CD4-positive, CD25-positive, alpha-beta regulatory T cell (primary cell): ENCODE measurements around the gene PRUNE2. TPM values are rescaled to one million over a fixed set of nuclear protein-coding genes. Genes with fewer than 3 reads are reported as not detected.

ENCODE experiments used
- ATAC-seq, 2 donors: fragments of 150-1000 bp; cut with Tn5 transposase; one replicate each; pipeline ENCODE4 v1.10.0; 2021; ENCODE audit warnings: low read depth in 2 of 2, moderate number of reproducible peaks in 2 of 2, moderate library complexity in 1 of 2
- DNase-seq, 3 donors: peaks; one replicate each; pipeline versions ENCODE4 v3.0.0 to v3.0.0-alpha.2; 2012 to 2022; ENCODE audit warnings: mixed read lengths in 1 of 3
- H3K27ac ChIP-seq: one replicate; pipeline ENCODE4 v1.7.0; 2013; ENCODE audit warnings: mild to moderate bottlenecking, low read length; ENCODE audit not compliant: insufficient read depth, poor library complexity, severe bottlenecking
- H3K27me3 ChIP-seq: one replicate; pipeline ENCODE4 v1.7.0; 2013; ENCODE audit warnings: low read length; ENCODE audit not compliant: control insufficient read depth, insufficient read depth
- H3K36me3 ChIP-seq: one replicate; pipeline ENCODE4 v1.7.0; 2013; ENCODE audit warnings: mild to moderate bottlenecking, low read length, moderate library complexity; ENCODE audit not compliant: control insufficient read depth, insufficient read depth
- H3K4me1 ChIP-seq: 2 replicates; pipeline ENCODE4 v1.7.0; 2013; ENCODE audit warnings: mild to moderate bottlenecking, low read length; ENCODE audit not compliant: insufficient read depth, control insufficient read depth, poor library complexity, severe bottlenecking
- H3K4me3 ChIP-seq: one replicate; pipeline ENCODE4 v1.7.0; 2013; ENCODE audit warnings: low read depth, mild to moderate bottlenecking, low read length, moderate library complexity
- H3K9me3 ChIP-seq, 2 experiments: 1 replicate in 1 of 2; 2 replicates in 1 of 2; pipeline ENCODE4 v1.7.0; 2013; ENCODE audit warnings: low read length in 2 of 2, mild to moderate bottlenecking in 1 of 2, moderate library complexity in 1 of 2; ENCODE audit not compliant: control insufficient read depth in 2 of 2
- H3K27ac Mint-ChIP-seq, 3 donors: one replicate each; pipeline ENCODE4 v1.8.0; 2020 to 2022; ENCODE audit warnings: mild to moderate bottlenecking in 3 of 3, mixed read lengths in 3 of 3, moderate library complexity in 2 of 3
- H3K27me3 Mint-ChIP-seq: one replicate; pipeline ENCODE4 v1.8.0; 2022; ENCODE audit warnings: mild to moderate bottlenecking, mixed read lengths
- H3K36me3 Mint-ChIP-seq: one replicate; pipeline ENCODE4 v1.8.0; 2020; ENCODE audit warnings: mixed read lengths
- H3K4me1 Mint-ChIP-seq, 4 donors: one replicate each; pipeline ENCODE4 v1.8.0; 2020 to 2022; ENCODE audit warnings: mixed read lengths in 4 of 4, mild to moderate bottlenecking in 1 of 4
- H3K4me3 Mint-ChIP-seq, 4 donors: one replicate each; pipeline ENCODE4 v1.8.0; 2020 to 2022; ENCODE audit warnings: mild to moderate bottlenecking in 4 of 4, mixed read lengths in 4 of 4, moderate library complexity in 3 of 4
- H3K9me3 Mint-ChIP-seq, 7 donors: one replicate each; pipeline ENCODE4 v1.8.0; 2020 to 2022; ENCODE audit warnings: mixed read lengths in 7 of 7, mild to moderate bottlenecking in 3 of 7, moderate library complexity in 2 of 7
- polyA plus RNA-seq, 4 donors: library from polyadenylated mRNA; unstranded; fragments of 300-500 nt; fragmentation: Illumina TruSeq; gene quantifications; one replicate each; pipeline ENCODE4 v1.2.3, GENCODE V29; 2021
- total RNA-seq: library from RNA; stranded (reverse); gene quantifications from one replicate; pipeline ENCODE4 v1.2.3, GENCODE V29; 2022

Gene PRUNE2
- total and polyA plus RNA-seq, 5 donors from 2014 or later: 0.28 to 0.30 TPM; not detected in 3

DNA sequence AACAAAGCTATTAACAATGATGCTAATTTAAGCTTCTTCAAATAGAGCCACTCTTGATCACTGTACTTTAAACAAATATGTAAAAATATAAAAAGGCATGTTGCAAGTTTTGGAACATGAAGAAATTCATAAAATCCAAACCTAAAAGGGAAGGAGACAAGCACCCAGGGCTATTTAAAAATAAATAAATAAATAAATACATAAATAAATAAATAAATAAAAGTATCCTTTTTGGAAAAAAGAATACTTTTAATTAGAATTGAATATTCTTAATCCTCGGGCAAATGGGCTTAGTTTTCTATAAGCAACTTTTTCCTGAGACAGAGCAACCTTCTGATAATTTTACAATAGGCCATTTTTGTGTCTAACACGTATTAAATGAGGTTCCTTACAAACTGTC, 289.1 kb downstream of the PRUNE2 start:
- peaks cover 14% of the 10 kb centered on the region for H3K27me3 ChIP-seq
- ATAC-seq (no peak), DNase-seq (no peak)
- Mint-ChIP-seq H3K9me3 (peaks cover 0 to 1% (median 0%) of the 10 kb centered on the region in 7 donors), H3K27ac (no peak overlapping the region), H3K27me3 (peaks cover 21% of the 10 kb centered on the region), H3K4me3 (no peak overlapping the region), H3K4me1 (peaks cover 0 to 2% (median under 1%) of the 10 kb centered on the region in 4 donors), H3K36me3 (no peaks in the 10 kb centered on the region)
- no peak overlapping the region for H3K27ac ChIP-seq
- H3K9me3 ChIP-seq: no peaks in the 10 kb centered on the region
- H3K4me1 ChIP-seq: no peaks in the 10 kb centered on the region
- no peaks in the 10 kb centered on the region for H3K36me3 ChIP-seq
- no peak overlapping the region for H3K4me3 ChIP-seq

DNA sequence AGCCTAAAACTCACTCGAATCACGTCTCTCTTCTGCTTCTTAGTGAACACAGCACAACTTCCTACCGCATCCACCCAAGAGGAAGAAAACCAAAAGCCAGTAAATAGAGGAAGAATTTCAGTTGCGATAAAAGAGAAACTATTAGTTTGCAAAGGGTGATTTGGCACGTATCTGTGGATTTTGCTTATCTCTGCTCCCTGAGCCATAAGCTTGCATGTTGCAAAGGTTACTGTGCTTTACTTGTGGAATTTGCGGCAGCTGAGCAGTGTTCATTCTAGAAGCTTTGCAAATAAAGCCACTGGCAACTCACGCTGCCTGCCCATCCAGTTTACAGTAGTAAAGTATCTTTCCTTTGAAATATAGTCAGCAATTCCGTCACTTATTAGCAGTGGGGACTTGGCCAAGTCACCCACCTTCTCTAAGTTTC, 290.7 kb downstream of the PRUNE2 start:
- H3K4me1 Mint-ChIP-seq: peaks cover 0 to 2% (median 0%) of the 10 kb centered on the region in 4 donors
- no peak overlapping the region for H3K4me3 Mint-ChIP-seq
- H3K36me3 Mint-ChIP-seq: no peaks in the 10 kb centered on the region
- peaks cover 15% of the 10 kb centered on the region for H3K27me3 Mint-ChIP-seq
- Histone ChIP-seq H3K9me3 (no peaks in the 10 kb centered on the region), H3K36me3 (no peaks in the 10 kb centered on the region), H3K4me1 (no peaks in the 10 kb centered on the region), H3K27me3 (peaks cover 8% of the 10 kb centered on the region), H3K4me3 (no peak overlapping the region), H3K27ac (no peak overlapping the region)
- no peak overlapping the region for H3K27ac Mint-ChIP-seq
- H3K9me3 Mint-ChIP-seq: peaks cover 0 to 1% (median 0%) of the 10 kb centered on the region in 7 donors
- no peak for DNase-seq
- ATAC-seq: no peak

DNA sequence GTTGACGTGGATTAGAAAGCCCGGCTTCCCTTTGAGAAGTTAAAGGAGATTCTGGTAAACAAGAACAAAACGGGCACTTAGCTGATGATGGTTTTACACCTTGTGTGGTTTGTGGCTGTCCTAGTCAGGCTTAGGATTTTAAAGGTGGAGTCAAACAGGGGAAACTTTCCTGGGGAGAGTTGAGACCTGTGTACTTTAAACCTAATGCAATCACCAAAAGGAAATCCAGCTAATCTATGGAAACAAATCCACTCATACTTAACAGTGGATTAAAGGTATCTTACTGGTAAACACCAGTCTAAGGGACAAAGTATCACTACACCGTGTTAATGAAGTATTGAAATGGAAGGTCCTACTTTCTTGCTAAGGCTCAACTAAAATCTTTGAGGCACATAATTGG, 291.9 kb downstream of the PRUNE2 start:
- Mint-ChIP-seq H3K4me3 (no peak overlapping the region), H3K36me3 (no peaks in the 10 kb centered on the region), H3K4me1 (peaks cover 0 to 2% (median 0%) of the 10 kb centered on the region in 4 donors), H3K27ac (no peak overlapping the region), H3K9me3 (peaks cover 0 to 1% (median 0%) of the 10 kb centered on the region in 7 donors), H3K27me3 (peaks cover 13% of the 10 kb centered on the region)
- no peak for DNase-seq
- H3K4me3 ChIP-seq: no peak overlapping the region
- no peaks in the 10 kb centered on the region for H3K4me1 ChIP-seq
- no peak for ATAC-seq
- no peaks in the 10 kb centered on the region for H3K9me3 ChIP-seq
- H3K27ac ChIP-seq: no peak overlapping the region
- peaks cover 8% of the 10 kb centered on the region for H3K27me3 ChIP-seq
- no peaks in the 10 kb centered on the region for H3K36me3 ChIP-seq

DNA sequence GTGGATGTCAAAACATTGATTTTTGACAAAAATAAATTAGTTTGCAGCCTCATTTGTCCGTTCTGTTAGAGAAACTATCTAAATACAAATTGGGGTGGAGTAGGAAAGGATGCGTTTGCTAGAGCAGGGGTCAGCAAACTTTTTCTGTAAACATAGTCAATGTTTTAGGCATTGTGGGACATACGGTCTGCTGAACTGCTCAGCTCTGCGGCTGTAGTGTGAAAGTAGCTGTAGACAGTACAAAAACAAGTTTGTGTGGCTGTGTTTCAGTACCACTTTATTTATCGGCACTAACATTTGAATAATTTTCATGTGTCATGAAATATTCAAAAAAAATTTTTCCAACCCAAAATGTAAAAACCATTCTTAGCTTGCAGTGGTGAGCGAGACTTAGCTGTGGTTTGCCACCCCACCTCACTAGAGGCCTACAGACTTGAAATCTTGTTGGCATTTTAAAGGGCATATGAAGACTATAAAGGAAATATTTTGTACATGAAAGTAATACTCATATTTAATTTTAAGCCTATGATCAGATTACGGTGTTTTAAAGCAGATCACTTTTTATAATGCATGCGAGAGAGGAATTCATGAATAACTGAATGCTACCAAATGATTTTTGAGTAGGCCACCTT, 292.6 kb downstream of the PRUNE2 start:
- peaks cover 8% of the 10 kb centered on the region for H3K27me3 ChIP-seq
- ATAC-seq: no peak
- H3K4me3 ChIP-seq: no peak overlapping the region
- Mint-ChIP-seq H3K4me3 (no peak overlapping the region), H3K27ac (no peak overlapping the region), H3K9me3 (peaks cover 0 to 1% (median 0%) of the 10 kb centered on the region in 7 donors), H3K36me3 (no peaks in the 10 kb centered on the region), H3K27me3 (peaks cover 13% of the 10 kb centered on the region), H3K4me1 (peaks cover 0 to 2% (median 0%) of the 10 kb centered on the region in 4 donors)
- no peaks in the 10 kb centered on the region for H3K36me3 ChIP-seq
- no peak for DNase-seq
- no peak overlapping the region for H3K27ac ChIP-seq
- no peaks in the 10 kb centered on the region for H3K9me3 ChIP-seq
- H3K4me1 ChIP-seq: no peaks in the 10 kb centered on the region

DNA sequence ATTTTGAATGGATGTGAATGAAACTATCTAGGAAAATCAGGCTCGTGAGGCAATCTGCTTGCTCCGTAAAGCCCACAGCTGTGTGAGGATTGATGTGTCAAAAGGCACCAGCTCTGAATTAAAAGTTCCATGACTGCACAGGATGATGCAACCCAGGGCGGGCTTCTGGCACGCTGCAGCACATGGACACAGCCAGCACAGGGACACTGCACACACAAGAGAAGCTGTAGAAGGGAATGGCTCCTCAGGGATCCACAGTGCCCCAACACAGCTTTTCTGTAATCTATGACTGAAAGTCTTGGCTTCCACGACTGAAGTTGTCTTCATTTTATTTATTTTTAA, 295.9 kb downstream of the PRUNE2 start:
- peaks cover 4% of the 10 kb centered on the region for H3K27me3 Mint-ChIP-seq
- H3K27ac Mint-ChIP-seq: no peak overlapping the region
- Histone ChIP-seq H3K27me3 (peaks cover 8% of the 10 kb centered on the region), H3K27ac (no peak overlapping the region), H3K36me3 (no peaks in the 10 kb centered on the region), H3K4me3 (no peak overlapping the region), H3K9me3 (no peaks in the 10 kb centered on the region), H3K4me1 (no peaks in the 10 kb centered on the region)
- DNase-seq (no peak), ATAC-seq (no peak)
- H3K4me3 Mint-ChIP-seq: no peak overlapping the region
- no peaks in the 10 kb centered on the region for H3K36me3 Mint-ChIP-seq
- H3K4me1 Mint-ChIP-seq: peaks cover 0 to under 1% (median 0%) of the 10 kb centered on the region in 4 donors
- peaks cover 0 to 1% (median 0%) of the 10 kb centered on the region in 7 donors for H3K9me3 Mint-ChIP-seq

DNA sequence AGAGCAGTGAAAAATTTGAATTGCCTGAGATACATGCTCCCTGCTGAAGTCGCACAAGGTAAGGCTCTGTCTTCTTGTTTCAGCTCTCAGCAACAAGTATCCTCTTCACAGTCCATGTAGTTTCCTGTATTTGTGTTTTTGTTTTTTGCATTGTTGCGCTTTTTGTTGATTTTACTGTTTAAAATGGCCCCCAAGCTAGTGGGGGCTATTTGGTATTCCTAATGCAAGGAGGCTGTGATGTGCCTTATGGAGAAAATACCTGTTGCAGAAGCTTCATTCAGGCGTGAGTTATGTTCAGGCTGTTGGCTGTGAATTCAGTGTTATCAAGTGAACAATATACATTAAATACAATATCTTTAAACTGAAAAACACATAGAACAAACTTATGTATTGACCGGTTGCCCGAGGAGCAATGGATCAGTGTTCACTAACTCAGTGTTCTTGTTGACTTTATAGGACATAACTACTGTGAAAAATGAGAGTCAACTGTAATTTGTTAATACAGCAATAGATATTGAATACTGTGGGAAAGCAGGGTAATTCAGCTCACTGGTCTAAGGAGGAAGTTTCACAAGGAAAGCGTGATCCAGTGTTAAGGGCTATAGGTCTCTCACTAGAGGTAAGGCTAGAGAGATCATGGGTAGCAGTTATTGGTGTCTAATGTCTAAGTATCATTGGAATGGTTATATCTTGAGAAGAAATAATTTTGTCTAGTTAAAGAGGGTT, 296.5 kb downstream of the PRUNE2 start:
- H3K4me1 Mint-ChIP-seq: no peaks in the 10 kb centered on the region
- H3K27me3 Mint-ChIP-seq: peaks cover 4% of the 10 kb centered on the region
- no peak overlapping the region for H3K27ac ChIP-seq
- no peak for DNase-seq
- H3K36me3 Mint-ChIP-seq: no peaks in the 10 kb centered on the region
- no peak overlapping the region for H3K27ac Mint-ChIP-seq
- H3K4me3 ChIP-seq: no peak overlapping the region
- peaks cover 0 to 1% (median 0%) of the 10 kb centered on the region in 7 donors for H3K9me3 Mint-ChIP-seq
- H3K4me3 Mint-ChIP-seq: no peak overlapping the region
- no peaks in the 10 kb centered on the region for H3K9me3 ChIP-seq
- peaks cover 5% of the 10 kb centered on the region for H3K27me3 ChIP-seq
- no peaks in the 10 kb centered on the region for H3K36me3 ChIP-seq
- ATAC-seq: no peak
- no peaks in the 10 kb centered on the region for H3K4me1 ChIP-seq

DNA sequence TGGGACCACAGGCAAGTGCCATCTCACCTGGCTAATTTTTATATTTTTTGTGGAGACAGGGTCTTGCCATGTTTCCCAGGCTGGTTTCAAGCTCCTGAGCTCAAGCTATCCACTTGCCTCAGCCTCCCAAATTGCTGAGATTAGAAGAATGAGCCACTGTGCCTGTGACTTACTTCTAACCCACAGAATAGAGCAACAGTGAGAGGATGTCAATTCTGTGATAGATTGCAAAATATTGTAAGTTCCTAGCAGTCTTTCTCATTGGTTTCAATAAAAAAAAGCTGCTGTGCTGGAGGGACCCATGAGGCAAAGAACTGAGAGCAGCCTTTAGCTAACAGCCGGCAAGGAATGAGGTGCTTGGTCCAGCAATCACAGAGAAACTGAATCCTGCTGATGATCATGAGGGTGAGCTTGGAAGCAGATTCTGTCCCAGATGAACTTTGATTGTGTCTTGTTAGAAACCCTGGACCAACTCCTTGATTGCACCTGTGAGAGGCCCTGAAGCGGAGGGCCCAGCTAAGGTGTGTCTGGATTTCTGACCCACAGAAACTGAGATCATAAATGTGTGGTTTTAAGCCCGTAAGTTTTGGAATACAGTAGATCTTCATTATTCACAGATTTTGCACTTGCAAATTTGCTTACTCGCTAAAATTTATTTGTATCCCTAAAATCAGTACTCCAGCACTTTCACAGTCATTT, 297.2 kb downstream of the PRUNE2 start:
- ATAC-seq (no peak), DNase-seq (no peak)
- peaks cover 4% of the 10 kb centered on the region for H3K27me3 Mint-ChIP-seq
- no peak overlapping the region for H3K4me3 Mint-ChIP-seq
- Histone ChIP-seq H3K27me3 (peaks cover 5% of the 10 kb centered on the region), H3K4me1 (no peaks in the 10 kb centered on the region), H3K27ac (no peak overlapping the region), H3K4me3 (no peak overlapping the region), H3K9me3 (no peaks in the 10 kb centered on the region), H3K36me3 (no peaks in the 10 kb centered on the region)
- no peaks in the 10 kb centered on the region for H3K36me3 Mint-ChIP-seq
- peaks cover 0 to 1% (median 0%) of the 10 kb centered on the region in 7 donors for H3K9me3 Mint-ChIP-seq
- H3K4me1 Mint-ChIP-seq: no peaks in the 10 kb centered on the region
- no peak overlapping the region for H3K27ac Mint-ChIP-seq
